ENCODE measurements around the gene MYT1. TPM values are rescaled to one million over a fixed set of nuclear protein-coding genes. Genes with fewer than 3 reads are reported as not detected.

MYT1 gene
- total and polyA plus RNA-seq, 2 donors (not counting 1 experiment from before 2014, with no cell fraction given) = not detected

DNA sequence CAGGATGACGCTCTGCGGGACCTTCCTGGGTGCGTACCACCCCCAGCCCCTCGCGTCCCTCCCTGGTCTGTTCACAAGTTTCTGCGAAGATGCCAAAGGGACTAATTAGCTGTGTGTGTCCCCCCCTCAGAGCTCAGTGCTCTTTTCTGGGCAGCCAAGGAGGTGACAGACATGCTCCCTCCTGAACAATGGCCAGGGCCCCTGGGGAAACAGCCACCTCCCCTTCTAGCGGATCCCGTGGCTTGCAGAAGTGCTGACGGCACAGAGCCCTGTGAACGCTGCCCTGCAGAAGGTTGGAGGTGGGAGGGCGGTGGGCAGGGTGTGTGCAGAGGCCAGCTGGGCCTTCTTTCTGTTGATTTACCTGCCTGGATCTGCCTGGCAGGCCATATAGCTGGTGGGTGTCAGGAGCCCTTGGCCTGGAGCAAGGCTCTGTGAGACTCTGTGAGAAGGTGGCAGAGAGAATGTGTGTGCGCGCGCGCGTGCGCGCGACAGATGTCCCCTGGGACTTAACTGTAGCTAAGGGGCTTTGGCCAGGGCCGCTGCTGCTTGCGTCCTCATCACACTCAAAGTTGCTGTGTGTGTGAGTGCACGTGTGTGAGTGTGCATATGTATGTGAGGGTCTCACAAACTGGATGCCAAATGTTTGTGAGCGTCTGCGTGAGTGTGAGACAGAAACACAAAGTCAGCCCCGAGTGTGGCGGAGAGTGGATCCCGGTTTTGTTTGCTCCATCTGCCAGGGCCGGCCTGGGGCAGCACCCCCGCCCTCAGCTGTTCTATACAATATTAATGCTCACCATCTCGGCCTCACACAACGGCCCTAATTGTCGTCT lies 3.5 kb upstream of the MYT1 start:
- H3K4me3 ChIP-seq (replicated peaks in 1 of 4; ENCODE audit: control extremely low read depth in 1 of 4, insufficient read depth in 1 of 4, low read depth in 3 of 4, low read length in 4 of 4) = no peak overlapping the region

DNA sequence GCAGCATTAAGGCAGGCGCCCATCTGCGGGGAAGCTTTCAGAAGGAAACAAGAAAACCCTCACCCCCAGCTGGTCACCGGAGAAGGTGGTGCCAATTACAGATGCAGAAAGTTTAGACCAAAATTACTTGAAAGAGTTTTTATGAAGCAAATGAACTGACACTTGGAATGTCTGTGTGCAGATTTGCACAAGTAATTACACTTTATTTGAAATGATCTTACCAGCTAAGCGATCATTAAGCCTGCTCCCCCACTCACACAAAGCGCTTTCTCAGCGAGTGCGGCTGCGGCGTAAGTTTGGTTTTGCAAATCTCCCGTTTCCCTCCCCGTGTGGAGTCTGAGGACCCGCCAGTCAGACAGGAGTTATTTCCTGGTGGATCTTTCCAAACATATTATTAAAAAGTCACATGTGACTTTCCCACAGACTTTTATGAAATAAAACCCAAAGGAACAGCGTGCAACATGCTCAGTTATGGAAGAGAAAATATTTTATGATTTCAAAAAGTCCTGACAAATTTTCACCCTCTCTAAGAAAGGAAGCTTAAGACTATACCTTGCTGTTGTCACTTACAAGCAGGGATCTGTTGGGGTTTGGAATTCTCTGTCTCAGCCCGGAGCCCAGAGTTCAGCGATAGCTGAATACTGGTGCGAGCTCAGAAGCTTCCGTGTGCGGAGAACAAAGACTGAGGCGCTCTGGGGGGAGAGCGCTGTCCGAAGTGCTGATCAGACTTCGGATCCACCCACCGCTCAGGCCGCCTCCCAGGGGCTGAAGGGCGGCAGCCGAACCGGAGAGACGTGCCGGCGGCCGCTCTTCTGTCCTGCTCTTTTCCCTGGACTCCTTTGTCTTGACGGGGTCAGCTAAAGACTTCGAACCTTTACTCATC lies 2.7 kb upstream of the MYT1 start:
- H3K4me1 ChIP-seq (ENCODE audit: control insufficient read depth, extremely low read depth, insufficient read depth, low read length) = no peaks in the 10 kb centered on the region
- no peak overlapping the region for H3K9ac ChIP-seq (ENCODE audit: insufficient read depth, low read length)
- no peaks in the 10 kb centered on the region for H3K36me3 ChIP-seq (ENCODE audit: control insufficient read depth, insufficient read depth, low read length)
- no peak overlapping the region for H3K4me2 ChIP-seq (ENCODE audit: extremely low read depth, insufficient read depth, low read length)
- H4K20me1 ChIP-seq (ENCODE audit: control insufficient read depth, extremely low read depth, insufficient read depth, low read length) = no peaks in the 10 kb centered on the region
- no peaks in the 10 kb centered on the region for H3K79me2 ChIP-seq (ENCODE audit: control insufficient read depth, insufficient read depth, low read length)
- H3K4me3 ChIP-seq (replicated peaks in 1 of 4; ENCODE audit: control extremely low read depth in 1 of 4, insufficient read depth in 1 of 4, low read depth in 3 of 4, low read length in 4 of 4) = no peak overlapping the region
- no peak overlapping the region for H2AFZ ChIP-seq (ENCODE audit: low read length)
- H3K27me3 ChIP-seq (ENCODE audit: control insufficient read depth, insufficient read depth, low read length) = peaks cover 17% of the 10 kb centered on the region
- no peak overlapping the region for H3K27ac ChIP-seq (ENCODE audit: insufficient read depth, low read length)
- TF ChIP-seq, protein P1, sequence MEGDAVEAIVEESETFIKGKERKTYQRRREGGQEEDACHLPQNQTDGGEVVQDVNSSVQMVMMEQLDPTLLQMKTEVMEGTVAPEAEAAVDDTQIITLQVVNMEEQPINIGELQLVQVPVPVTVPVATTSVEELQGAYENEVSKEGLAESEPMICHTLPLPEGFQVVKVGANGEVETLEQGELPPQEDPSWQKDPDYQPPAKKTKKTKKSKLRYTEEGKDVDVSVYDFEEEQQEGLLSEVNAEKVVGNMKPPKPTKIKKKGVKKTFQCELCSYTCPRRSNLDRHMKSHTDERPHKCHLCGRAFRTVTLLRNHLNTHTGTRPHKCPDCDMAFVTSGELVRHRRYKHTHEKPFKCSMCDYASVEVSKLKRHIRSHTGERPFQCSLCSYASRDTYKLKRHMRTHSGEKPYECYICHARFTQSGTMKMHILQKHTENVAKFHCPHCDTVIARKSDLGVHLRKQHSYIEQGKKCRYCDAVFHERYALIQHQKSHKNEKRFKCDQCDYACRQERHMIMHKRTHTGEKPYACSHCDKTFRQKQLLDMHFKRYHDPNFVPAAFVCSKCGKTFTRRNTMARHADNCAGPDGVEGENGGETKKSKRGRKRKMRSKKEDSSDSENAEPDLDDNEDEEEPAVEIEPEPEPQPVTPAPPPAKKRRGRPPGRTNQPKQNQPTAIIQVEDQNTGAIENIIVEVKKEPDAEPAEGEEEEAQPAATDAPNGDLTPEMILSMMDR (conservative IDR thresholded peaks at IDR 0.05 in 1 of 2, IDR thresholded peaks at IDR 0.05 in 1 of 2; ENCODE audit: low read depth in 1 of 2, low read length in 2 of 2) = no peak
- peak; percentile 68 for TF ChIP-seq EZH2 (IDR thresholded peaks at IDR 0.05; ENCODE audit: low read length, missing control alignments)
- DNase-seq (ENCODE audit: low read depth in 2 of 2) = peak; percentile 37 to 47
- H3K9me3 ChIP-seq (ENCODE audit: control insufficient read depth, insufficient read depth, low read depth, low read length) = no peaks in the 10 kb centered on the region

More for the DNA sequence above, 3.5 kb upstream of the MYT1 start:
- Histone ChIP-seq H3K4me1 (ENCODE audit: control insufficient read depth, extremely low read depth, insufficient read depth, low read length) (no peaks in the 10 kb centered on the region), H4K20me1 (ENCODE audit: control insufficient read depth, extremely low read depth, insufficient read depth, low read length) (no peaks in the 10 kb centered on the region), H3K79me2 (ENCODE audit: control insufficient read depth, insufficient read depth, low read length) (no peaks in the 10 kb centered on the region), H3K4me2 (ENCODE audit: extremely low read depth, insufficient read depth, low read length) (no peak overlapping the region), H3K9ac (ENCODE audit: insufficient read depth, low read length) (no peak overlapping the region), H3K27me3 (ENCODE audit: control insufficient read depth, insufficient read depth, low read length) (peaks cover 17% of the 10 kb centered on the region), H2AFZ (ENCODE audit: low read length) (no peak overlapping the region), H3K9me3 (ENCODE audit: control insufficient read depth, insufficient read depth, low read depth, low read length) (no peaks in the 10 kb centered on the region), H3K36me3 (ENCODE audit: control insufficient read depth, insufficient read depth, low read length) (no peaks in the 10 kb centered on the region), H3K27ac (ENCODE audit: insufficient read depth, low read length) (no peak overlapping the region)
- TF ChIP-seq EZH2 (IDR thresholded peaks at IDR 0.05; ENCODE audit: low read length, missing control alignments) = no peak
- TF ChIP-seq, protein P1 (conservative IDR thresholded peaks at IDR 0.05 in 1 of 2, IDR thresholded peaks at IDR 0.05 in 1 of 2; ENCODE audit: low read depth in 1 of 2, low read length in 2 of 2) = no peak
- no peak for DNase-seq (ENCODE audit: low read depth in 2 of 2)

DNA sequence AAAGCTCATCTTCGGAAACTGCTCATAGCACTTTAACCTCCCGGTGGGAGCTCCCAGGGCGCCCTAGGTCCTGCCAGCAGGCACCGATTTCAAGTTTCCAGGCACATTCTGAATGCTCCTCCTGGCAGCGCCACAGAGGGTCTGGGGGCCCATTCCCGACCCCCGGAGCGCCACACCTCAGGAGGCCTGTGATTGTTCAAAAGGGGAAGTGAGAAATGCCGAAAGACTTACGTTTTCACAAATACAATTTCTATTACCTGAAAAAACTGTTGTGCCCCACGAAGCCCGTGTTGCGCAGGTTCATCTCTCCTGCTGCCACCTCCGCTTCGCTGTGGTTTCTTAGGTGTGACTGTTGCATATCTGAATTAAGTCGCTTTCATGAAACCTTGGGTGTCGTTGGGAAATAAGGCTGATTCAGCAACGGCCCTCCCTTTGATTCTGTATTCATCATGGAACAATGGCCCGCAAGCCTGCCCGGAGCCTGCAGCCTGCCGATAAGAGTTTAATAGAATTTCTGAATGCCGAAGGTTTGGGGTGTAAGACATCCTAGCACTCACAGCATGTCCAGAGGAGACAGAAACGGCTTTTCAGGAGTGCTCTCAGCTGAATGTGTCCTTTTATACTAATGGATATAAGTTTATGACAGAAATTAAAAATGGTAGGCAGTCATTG lies 1.9 kb upstream of the MYT1 start:
- Histone ChIP-seq H3K4me2 (ENCODE audit: extremely low read depth, insufficient read depth, low read length) (no peak overlapping the region), H3K27me3 (ENCODE audit: control insufficient read depth, insufficient read depth, low read length) (peaks cover 23% of the 10 kb centered on the region), H3K27ac (ENCODE audit: insufficient read depth, low read length) (no peak overlapping the region), H3K4me3 (replicated peaks in 1 of 4; ENCODE audit: control extremely low read depth in 1 of 4, insufficient read depth in 1 of 4, low read depth in 3 of 4, low read length in 4 of 4) (no peak overlapping the region), H3K79me2 (ENCODE audit: control insufficient read depth, insufficient read depth, low read length) (no peaks in the 10 kb centered on the region), H2AFZ (ENCODE audit: low read length) (no peak overlapping the region), H3K9ac (ENCODE audit: insufficient read depth, low read length) (no peak overlapping the region), H3K36me3 (ENCODE audit: control insufficient read depth, insufficient read depth, low read length) (no peaks in the 10 kb centered on the region), H4K20me1 (ENCODE audit: control insufficient read depth, extremely low read depth, insufficient read depth, low read length) (no peaks in the 10 kb centered on the region), H3K4me1 (ENCODE audit: control insufficient read depth, extremely low read depth, insufficient read depth, low read length) (no peaks in the 10 kb centered on the region), H3K9me3 (ENCODE audit: control insufficient read depth, insufficient read depth, low read depth, low read length) (no peaks in the 10 kb centered on the region)
- no peak for DNase-seq (ENCODE audit: low read depth in 2 of 2)
- TF ChIP-seq, protein P1 (conservative IDR thresholded peaks at IDR 0.05 in 1 of 2, IDR thresholded peaks at IDR 0.05 in 1 of 2; ENCODE audit: low read depth in 1 of 2, low read length in 2 of 2) = no peak
- no peak for TF ChIP-seq EZH2 (IDR thresholded peaks at IDR 0.05; ENCODE audit: low read length, missing control alignments)
